IMR-90 (cell line): ENCODE data around the gene DCLRE1C. TPM values are rescaled to one million over a fixed set of nuclear protein-coding genes. Genes with fewer than 3 reads are reported as not detected.

Experiments
- ATAC-seq: fragments of 200-7000 bp; cut with Tn5 transposase; 2 replicates; pipeline ENCODE4 v1.9.1; 2020; ENCODE audit warnings: low read depth, mild to moderate bottlenecking, moderate library complexity
- BruUV-seq: library from RNA; stranded (reverse); fragments of 400-500 nt; replicated peaks from 2 replicates; lab custom pipeline; 2021; lab: Mats Ljungman, UMichigan
- CTCF ChIA-PET: fragments of 300-600 bp; formaldehyde crosslinking; extraction: SDS; loops from one replicate; lab custom pipeline; 2021; ENCODE audit warnings: antibody characterized with exemption; lab: Yijun Ruan, JAX
- POLR2A ChIA-PET: fragments of 300-600 bp; sonication (Branson Sonifier 250); formaldehyde crosslinking; loops from one replicate; lab custom pipeline; 2022; ENCODE audit warnings: antibody characterized with exemption; ENCODE audit not compliant: unreplicated experiment; lab: Charles Lee
- DNase-seq: peaks from one replicate; pipeline ENCODE4 v3.0.0; 2013
- H2AFZ ChIP-seq: replicated peaks from 2 replicates; pipeline ENCODE3; 2013; ENCODE audit warnings: low read length, mild to moderate bottlenecking; ENCODE audit not compliant: poor library complexity
- H2AK5ac ChIP-seq: 2 replicates; pipeline ENCODE4 v1.6.1; 2013; ENCODE audit warnings: low read depth, low read length, inconsistent platforms
- H2AK9ac ChIP-seq: replicated peaks from 2 replicates; pipeline ENCODE3; 2013; ENCODE audit warnings: mild to moderate bottlenecking, low read depth, low read length, moderate library complexity; ENCODE audit not compliant: poor library complexity
- H2BK120ac ChIP-seq: 2 replicates; pipeline ENCODE4 v1.6.1; 2013; ENCODE audit warnings: low read depth, low read length, inconsistent platforms
- H2BK15ac ChIP-seq: 3 replicates; pipeline ENCODE4 v1.6.1; 2013; ENCODE audit warnings: low read depth, low read length, inconsistent platforms
- H2BK20ac ChIP-seq: 2 replicates; pipeline ENCODE4 v1.6.1; 2013; ENCODE audit warnings: low read depth, mild to moderate bottlenecking, inconsistent platforms, low read length, moderate library complexity
- H2BK5ac ChIP-seq: 2 replicates; pipeline ENCODE4 v1.6.1; 2013; ENCODE audit warnings: mild to moderate bottlenecking, low read depth, low read length, inconsistent platforms; ENCODE audit not compliant: poor library complexity, severe bottlenecking
- H3K14ac ChIP-seq: replicated peaks from 2 replicates; pipeline ENCODE4 v1.6.1; 2013; ENCODE audit warnings: low read depth, low read length, inconsistent platforms
- H3K18ac ChIP-seq: 2 replicates; pipeline ENCODE4 v1.6.1; 2013; ENCODE audit warnings: low read depth, low read length, control low read depth
- H3K23ac ChIP-seq: 2 replicates; pipeline ENCODE4 v1.6.1; 2013; ENCODE audit warnings: low read depth, low read length, inconsistent platforms
- H3K27ac ChIP-seq: 2 replicates; pipeline ENCODE4 v1.5.1; 2013; ENCODE audit warnings: mild to moderate bottlenecking, control low read depth, low read length; ENCODE audit not compliant: insufficient read depth
- H3K27me3 ChIP-seq: 2 replicates; pipeline ENCODE4 v1.6.1; 2013; ENCODE audit warnings: low read length; ENCODE audit not compliant: control insufficient read depth, insufficient read depth
- H3K36me3 ChIP-seq: 2 replicates; pipeline ENCODE4 v1.6.1; 2013; ENCODE audit warnings: low read length, mixed read lengths; ENCODE audit not compliant: control insufficient read depth, insufficient read depth
- H3K4ac ChIP-seq: 2 replicates; pipeline ENCODE4 v1.6.1; 2013; ENCODE audit warnings: low read depth, low read length, inconsistent platforms
- H3K4me1 ChIP-seq: 2 replicates; pipeline ENCODE4 v1.6.1; 2013; ENCODE audit warnings: low read length, mixed read lengths; ENCODE audit not compliant: control insufficient read depth, insufficient read depth
- H3K4me2 ChIP-seq: 2 replicates; pipeline ENCODE4 v1.6.1; 2013; ENCODE audit warnings: low read depth, mild to moderate bottlenecking, control low read depth, low read length, moderate library complexity
- H3K4me3 ChIP-seq: 2 replicates; pipeline ENCODE4 v1.5.1; 2013; ENCODE audit warnings: low read depth, mild to moderate bottlenecking, control low read depth, low read length, moderate library complexity; ENCODE audit not compliant: insufficient read depth
- H3K56ac ChIP-seq: 2 replicates; pipeline ENCODE4 v1.6.1; 2013; ENCODE audit warnings: low read length, inconsistent platforms; ENCODE audit not compliant: insufficient read depth; ENCODE audit errors: extremely low read depth
- H3K79me1 ChIP-seq, 2 experiments: 2 replicates each; pipeline ENCODE4 v1.6.1; 2013; ENCODE audit warnings: low read length in 2 of 2, inconsistent platforms in 1 of 2, low read depth in 1 of 2
- H3K9ac ChIP-seq: 2 replicates; pipeline ENCODE4 v1.6.1; 2013; ENCODE audit warnings: low read depth, low read length, control low read depth
- H3K9me1 ChIP-seq: 2 replicates; pipeline ENCODE4 v1.6.1; 2013; ENCODE audit warnings: low read length, inconsistent platforms; ENCODE audit not compliant: insufficient read depth
- H3K9me3 ChIP-seq: 2 replicates; pipeline ENCODE4 v1.6.1; 2013; ENCODE audit warnings: low read length; ENCODE audit not compliant: control insufficient read depth, insufficient read depth
- H4K20me1 ChIP-seq: 2 replicates; pipeline ENCODE4 v1.6.1; 2013; ENCODE audit warnings: low read length, inconsistent platforms; ENCODE audit not compliant: insufficient read depth
- H4K5ac ChIP-seq: 2 replicates; pipeline ENCODE4 v1.6.1; 2013; ENCODE audit warnings: mild to moderate bottlenecking, low read depth, low read length, control low read depth
- H4K8ac ChIP-seq, 2 experiments: 2 replicates each; pipeline ENCODE4 v1.6.1; 2013; ENCODE audit warnings: low read depth in 2 of 2, low read length in 2 of 2, control low read depth in 1 of 2, inconsistent platforms in 1 of 2
- H4K91ac ChIP-seq: 2 replicates; pipeline ENCODE4 v1.6.1; 2013; ENCODE audit warnings: low read depth, low read length, inconsistent platforms; ENCODE audit not compliant: insufficient read depth
- BHLHE40 ChIP-seq: fragments of 150-350 bp; IDR thresholded peaks from 2 replicates; pipeline ENCODE4 v1.6.1; 2016; ENCODE audit warnings: mild to moderate bottlenecking, low read depth, low read length
- CEBPB ChIP-seq: IDR thresholded peaks from 2 replicates; pipeline ENCODE4 v1.6.1; 2012; ENCODE audit warnings: low read depth, low read length, improper control_type of control experiment
- CHD1 ChIP-seq: IDR thresholded peaks from 2 replicates; pipeline ENCODE4 v1.6.1; 2012; ENCODE audit warnings: low read depth, low read length, improper control_type of control experiment
- FOS ChIP-seq: fragments of 150-350 bp; IDR thresholded peaks from 2 replicates; pipeline ENCODE4 v1.6.1; 2016; ENCODE audit warnings: low read depth, low read length
- MAFK ChIP-seq: IDR thresholded peaks from 2 replicates; pipeline ENCODE4 v1.6.1; 2012; ENCODE audit warnings: low read depth, low read length, improper control_type of control experiment
- MAZ ChIP-seq: IDR thresholded peaks from 2 replicates; pipeline ENCODE4 v1.6.1; 2012; ENCODE audit warnings: low read depth, mild to moderate bottlenecking, low read length, improper control_type of control experiment, moderate library complexity, borderline replicate concordance
- MXI1 ChIP-seq: IDR thresholded peaks from 2 replicates; pipeline ENCODE4 v1.6.1; 2012; ENCODE audit warnings: low read depth, mild to moderate bottlenecking, low read length, moderate library complexity, borderline replicate concordance
- NFE2L2 ChIP-seq: fragments of 150-350 bp; IDR thresholded peaks from 2 replicates; pipeline ENCODE4 v1.6.1; 2016; ENCODE audit warnings: low read depth, mild to moderate bottlenecking, low read length
- POLR2A ChIP-seq: IDR thresholded peaks from 2 replicates; pipeline ENCODE4 v1.6.1; 2012; ENCODE audit warnings: mild to moderate bottlenecking, low read depth, low read length
- RAD21 ChIP-seq: IDR thresholded peaks from 2 replicates; pipeline ENCODE4 v1.6.1; 2012; ENCODE audit warnings: low read length, improper control_type of control experiment
- RCOR1 ChIP-seq: IDR thresholded peaks from 2 replicates; pipeline ENCODE4 v1.6.1; 2012; ENCODE audit warnings: mild to moderate bottlenecking, low read length, improper control_type of control experiment; ENCODE audit not compliant: insufficient replicate concordance
- RFX5 ChIP-seq: IDR thresholded peaks from 2 replicates; pipeline ENCODE4 v1.8.0; 2012; ENCODE audit warnings: low read depth, mild to moderate bottlenecking, low read length, moderate library complexity
- SMC3 ChIP-seq: fragments of 150-350 bp; IDR thresholded peaks from 2 replicates; pipeline ENCODE4 v1.6.1; 2016; ENCODE audit warnings: low read depth, mild to moderate bottlenecking, antibody characterized with exemption, low read length, moderate library complexity
- USF2 ChIP-seq: fragments of 150-350 bp; IDR thresholded peaks from 2 replicates; pipeline ENCODE4 v1.6.1; 2017; ENCODE audit warnings: mild to moderate bottlenecking, antibody characterized with exemption, low read length, low read depth
- WGBS, 2 experiments: methylation state at CpG; one replicate each; pipeline versions ENCODE4 v1.1.5 to v1.1.7; 2013; ENCODE audit warnings: missing lambda C conversion rate in 2 of 2; ENCODE audit not compliant: insufficient read length in 1 of 2; ENCODE audit errors: extremely low coverage in 2 of 2; 5-methylcytosine and 5-hydroxymethylcytosine counted together
- dilution Hi-C: fragments of 300-500 bp; cut with HindIII; formaldehyde crosslinking; loops from one replicate; pipeline ENCODE4 v1.14.3; 2018; ENCODE audit warnings: low sequenced_read_pairs; ENCODE audit not compliant: unreplicated experiment
- in situ Hi-C: fragments of 300-500 bp; cut with MboI; formaldehyde crosslinking; loops from 3 replicates; pipeline ENCODE4 v1.14.3; 2019; ENCODE audit warnings: low sequenced_read_pairs, inconsistent platforms, mixed read lengths
- intact Hi-C: fragments of 100-400 bp; cut with micrococcal nuclease; formaldehyde crosslinking; loops from 2 replicates; pipeline ENCODE4 v1.10.0; 2022
- polyA plus RNA-seq, 3 experiments: library from polyadenylated mRNA; depleted of rRNA; stranded (reverse); fragments of >200 nt; gene quantifications; 2 replicates each; pipeline ENCODE4 v1.2.3, GENCODE V29; 2012; ENCODE audit warnings: low replicate concordance in 1 of 3
- total RNA-seq: library from RNA; depleted of rRNA; stranded (reverse); fragments of >200 nt; gene quantifications from 2 replicates; pipeline ENCODE4 v1.2.3, GENCODE V29; 2012
- TF ChIP-seq, protein P1 (sequence below): fragments of 150-350 bp; IDR thresholded peaks from 2 replicates; pipeline ENCODE4 v1.6.1; 2016; ENCODE audit warnings: low read depth, mild to moderate bottlenecking, low read length, moderate library complexity, borderline replicate concordance
- TF ChIP-seq, protein P2 (sequence below): conservative IDR thresholded peaks from 2 replicates; pipeline ENCODE4 v1.5.1; 2012; ENCODE audit warnings: mild to moderate bottlenecking, low read depth, low read length, improper control_type of control experiment

DCLRE1C gene
- total and polyA plus RNA-seq, 2 of the 4 experiments (the other 2 are of a cell fraction): 2.9 to 8.1 TPM

- Histone ChIP-seq H3K27ac (no peak overlapping the region; the same call in 1 of the 2 replicates), H2BK5ac (no peak overlapping the region), H4K5ac (no peak overlapping the region), H3K79me1 (peaks cover 26 to 38% of the 10 kb centered on the region in 2 experiments), H2AK5ac (0 out of 2 replicates have a peak overlapping the region, but pooled peaks have one; percentile 35), H3K18ac (no peak overlapping the region), H3K23ac (no peak overlapping the region), H2BK120ac (no peak overlapping the region), H3K56ac (no peak overlapping the region), H3K4me2 (no peak overlapping the region), H3K4me1 (no peaks in the 10 kb centered on the region), H3K36me3 (no peaks in the 10 kb centered on the region), H4K20me1 (no peaks in the 10 kb centered on the region), H3K4ac (peak overlapping the region; percentile 50), H3K14ac (no peak overlapping the region), H3K9me3 (no peaks in the 10 kb centered on the region), H3K9ac (no peak overlapping the region), H2AFZ (peak overlapping the region; percentile 19), H4K91ac (0 out of 2 replicates have a peak overlapping the region, but pooled peaks have one; percentile 40), H3K9me1 (peaks cover 8% of the 10 kb centered on the region; the same call in 1 of the 2 replicates), H2AK9ac (no peak overlapping the region), H3K4me3 (no peak overlapping the region), H2BK20ac (0 out of 2 replicates have a peak overlapping the region, but pooled peaks have one; percentile 7), H4K8ac (peak overlapping the region in 1 of 2 experiments; percentile 30; a peak in 3 of 4 replicates), H2BK15ac (no peak overlapping the region), H3K27me3 (no peaks in the 10 kb centered on the region)
- no peak for DNase-seq
- TF ChIP-seq RAD21 (no peak), SMC3 (no peak), NFE2L2 (no peak), FOS (no peak), RCOR1 (no peak), RFX5 (no peak), MAZ (no peak), MXI1 (no peak), CEBPB (no peak), MAFK (no peak), USF2 (no peak), CHD1 (no peak), BHLHE40 (no peak), POLR2A (no peak)
- TF ChIP-seq, protein P1, sequence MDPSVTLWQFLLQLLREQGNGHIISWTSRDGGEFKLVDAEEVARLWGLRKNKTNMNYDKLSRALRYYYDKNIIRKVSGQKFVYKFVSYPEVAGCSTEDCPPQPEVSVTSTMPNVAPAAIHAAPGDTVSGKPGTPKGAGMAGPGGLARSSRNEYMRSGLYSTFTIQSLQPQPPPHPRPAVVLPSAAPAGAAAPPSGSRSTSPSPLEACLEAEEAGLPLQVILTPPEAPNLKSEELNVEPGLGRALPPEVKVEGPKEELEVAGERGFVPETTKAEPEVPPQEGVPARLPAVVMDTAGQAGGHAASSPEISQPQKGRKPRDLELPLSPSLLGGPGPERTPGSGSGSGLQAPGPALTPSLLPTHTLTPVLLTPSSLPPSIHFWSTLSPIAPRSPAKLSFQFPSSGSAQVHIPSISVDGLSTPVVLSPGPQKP: no peak
- TF ChIP-seq, protein P2, sequence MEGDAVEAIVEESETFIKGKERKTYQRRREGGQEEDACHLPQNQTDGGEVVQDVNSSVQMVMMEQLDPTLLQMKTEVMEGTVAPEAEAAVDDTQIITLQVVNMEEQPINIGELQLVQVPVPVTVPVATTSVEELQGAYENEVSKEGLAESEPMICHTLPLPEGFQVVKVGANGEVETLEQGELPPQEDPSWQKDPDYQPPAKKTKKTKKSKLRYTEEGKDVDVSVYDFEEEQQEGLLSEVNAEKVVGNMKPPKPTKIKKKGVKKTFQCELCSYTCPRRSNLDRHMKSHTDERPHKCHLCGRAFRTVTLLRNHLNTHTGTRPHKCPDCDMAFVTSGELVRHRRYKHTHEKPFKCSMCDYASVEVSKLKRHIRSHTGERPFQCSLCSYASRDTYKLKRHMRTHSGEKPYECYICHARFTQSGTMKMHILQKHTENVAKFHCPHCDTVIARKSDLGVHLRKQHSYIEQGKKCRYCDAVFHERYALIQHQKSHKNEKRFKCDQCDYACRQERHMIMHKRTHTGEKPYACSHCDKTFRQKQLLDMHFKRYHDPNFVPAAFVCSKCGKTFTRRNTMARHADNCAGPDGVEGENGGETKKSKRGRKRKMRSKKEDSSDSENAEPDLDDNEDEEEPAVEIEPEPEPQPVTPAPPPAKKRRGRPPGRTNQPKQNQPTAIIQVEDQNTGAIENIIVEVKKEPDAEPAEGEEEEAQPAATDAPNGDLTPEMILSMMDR: no peak
- intact Hi-C loops (no loop called here), dilution Hi-C loops (no loop called here), in situ Hi-C loops (no loop called here)
- ChIA-PET POLR2A (no interaction called here), CTCF (no interaction called here)
- WGBS, 2 experiments: 94% methylated on average over 15 of the region's 19 CpGs; no CpG with 5 or more reads in 1 of the 2 experiments
- BruUV-seq: no TSS peak
- ATAC-seq: no peak
Measured at GRCh38 chr10:14954934-14955333, 1.0 kb upstream of the DCLRE1C start.
